Stimulated activated CD4-positive, alpha-beta T cell treated with anti-CD3 and anti-CD28 coated beads, Interleukin-1b, Interleukin-23, amount 100 ng/mL, for 24 hours (primary cell): ENCODE measurements around the gene INSIG1.

Source experiments
- DNase-seq, 4 experiments: peaks; one replicate each; pipeline ENCODE4 v3.0.0-alpha.2; 2020; ENCODE audit warnings: low read depth in 4 of 4, low spot score in 1 of 4

Gene INSIG1

GRCh38 chr7:155300641-155301452 is 3.2 kb downstream of the INSIG1 start:
- no peak for DNase-seq

- DNase-seq = no peak
Observed at GRCh38 chr7:155303039-155303593, 5.4 kb downstream of the INSIG1 start.

GRCh38 chr7:155303897-155304296 is 6.2 kb downstream of the INSIG1 start:
- no peak for DNase-seq

GRCh38 chr7:155305231-155305904 is 7.7 kb downstream of the INSIG1 start:
- DNase-seq = no peak

- no peak for DNase-seq
Observed at GRCh38 chr7:155306673-155307470, 9.2 kb downstream of the INSIG1 start.

GRCh38 chr7:155308330-155309020 is 10.8 kb downstream of the INSIG1 start:
- DNase-seq = no peak

GRCh38 chr7:155309021-155309338 is 11.3 kb downstream of the INSIG1 start:
- no peak for DNase-seq

- DNase-seq = no peak
Observed at GRCh38 chr7:155310425-155311114, 12.9 kb downstream of the INSIG1 start.

GRCh38 chr7:155311826-155312537 is 14.3 kb downstream of the INSIG1 start:
- no peak for DNase-seq

GRCh38 chr7:155312633-155313032 is 15.0 kb downstream of the INSIG1 start:
- DNase-seq = no peak

- no peak for DNase-seq
Observed at GRCh38 chr7:155313096-155313495, 15.4 kb downstream of the INSIG1 start.

GRCh38 chr7:155315977-155316376 is 18.3 kb downstream of the INSIG1 start:
- DNase-seq = no peak

- DNase-seq = no peak
Observed at GRCh38 chr7:155316427-155317113, 18.9 kb downstream of the INSIG1 start.

- no peak for DNase-seq
Observed at GRCh38 chr7:155317114-155317434, 19.4 kb downstream of the INSIG1 start.

GRCh38 chr7:155318245-155318644 is 20.6 kb downstream of the INSIG1 start:
- DNase-seq = no peak

- no peak for DNase-seq
Observed at GRCh38 chr7:155322530-155322929, 24.9 kb downstream of the INSIG1 start.

GRCh38 chr7:155323001-155323638 is 25.4 kb downstream of the INSIG1 start:
- no peak for DNase-seq

- no peak for DNase-seq
Observed at GRCh38 chr7:155324012-155324917, 26.6 kb downstream of the INSIG1 start.
